ENCODE results near the gene FOXF1.

- TF ChIP-seq POLR2A (IDR thresholded peaks at IDR 0.05), result no peak
- no peak for TF ChIP-seq CTCF (IDR thresholded peaks at IDR 0.05)
Observed at GRCh38 chr16:86556576-86556975, 46.2 kb downstream of the FOXF1 start.

Measured in uterus (tissue), 2 donors.